GM19240 (cell line): ENCODE data around the gene OR1B1.
"Not testable (repeated sequence)": the region's sequence is repeated elsewhere in the genome, so short reads cannot be mapped to it uniquely, and the experiment has no call there.

ENCODE experiments used
- DNase-seq: peaks from one replicate; pipeline ENCODE4 v3.0.0; 2011; ENCODE audit warnings: low spot score; ENCODE audit not compliant: insufficient read length

Gene OR1B1

GRCh38 chr9:122657527-122657926 lies at the start of gene OR1B1:
Gene OR1B1 (minus strand): TSS chr9:122657627.
- no peak for DNase-seq

DNA sequence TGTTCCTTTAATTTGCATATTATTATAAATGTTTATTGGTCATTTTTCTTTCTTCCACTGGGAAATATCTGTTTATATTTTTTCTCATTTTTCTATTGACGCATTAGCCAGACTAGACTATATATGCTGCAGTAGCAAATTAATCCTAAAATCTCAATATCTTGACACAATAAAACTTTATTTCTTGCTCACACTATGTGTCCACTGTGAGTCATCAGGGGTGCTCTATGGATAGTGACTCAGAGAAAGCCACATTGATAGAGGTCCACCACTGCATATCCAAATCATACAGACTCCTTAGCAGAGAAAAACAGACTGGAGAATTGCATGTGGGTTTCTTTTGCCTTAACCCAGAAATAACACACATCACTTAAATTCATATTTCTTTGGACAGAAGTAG lies 38.3 kb upstream of the OR1B1 start:
- DNase-seq: no peak

GRCh38 chr9:122684851-122685250 lies 27.4 kb upstream of the OR1B1 start:
- DNase-seq: no peak

- no peak for DNase-seq
Measured at GRCh38 chr9:122672481-122672880, 15.1 kb upstream of the OR1B1 start.

- no peak for DNase-seq
Measured at GRCh38 chr9:122661416-122661815, 4.0 kb upstream of the OR1B1 start, which contains the start of gene OR1L1. Gene OR1L1 (plus strand): TSS chr9:122661716. CDS start chr9:122661716, 0 bp downstream.

GRCh38 chr9:122656378-122656777 lies 1.0 kb downstream of the OR1B1 start:
- DNase-seq: no peak

DNA sequence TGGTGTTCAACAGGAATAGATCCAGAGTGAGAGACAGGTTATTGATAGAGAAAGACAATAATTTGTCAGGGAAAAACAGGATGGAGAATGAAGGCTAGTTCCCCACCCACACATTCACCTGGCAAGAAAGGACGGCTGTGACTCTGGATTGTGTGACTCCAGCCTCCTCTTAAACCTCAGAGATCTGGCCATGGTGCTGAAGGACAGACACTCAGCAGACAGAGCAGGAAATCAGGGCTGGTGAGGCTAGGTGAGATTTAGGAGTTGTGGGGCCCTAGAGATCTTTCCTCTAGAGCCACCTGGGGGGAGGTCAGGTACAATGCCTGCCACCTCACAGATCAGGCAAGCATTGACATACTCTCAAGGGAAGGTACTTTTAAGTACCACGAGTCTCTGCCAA lies 15.2 kb downstream of the OR1B1 start:
- no peak for DNase-seq

- DNase-seq: no peak
Measured at GRCh38 chr9:122619996-122620395, 37.4 kb downstream of the OR1B1 start.

DNA sequence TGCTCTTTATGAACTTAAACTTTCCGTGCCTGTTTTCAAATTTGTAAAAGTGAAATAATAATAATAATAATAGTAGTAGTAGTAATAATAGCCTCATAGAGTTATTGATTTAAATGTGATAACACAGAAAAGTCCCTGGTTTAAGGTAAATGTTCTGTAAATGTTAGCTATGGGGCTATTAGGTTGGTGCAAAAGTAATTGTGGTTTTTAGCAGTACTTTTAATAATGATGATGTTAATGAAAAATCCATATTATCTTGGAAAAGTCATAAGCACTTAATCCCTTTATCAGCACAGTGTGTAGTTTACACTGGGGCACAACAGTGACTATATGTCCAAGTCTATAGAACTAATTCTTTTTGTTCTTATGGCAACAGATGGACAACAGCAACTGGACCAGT lies 43.1 kb downstream of the OR1B1 start, which contains the start of gene OR1Q1:
TSS of gene OR1Q1 (plus strand) at position 377 of the 400 bp plus-strand sequence. CDS start at position 377, 0 bp downstream.
- DNase-seq: no peak

- no peak for DNase-seq
Measured at GRCh38 chr9:122609804-122610203, 47.6 kb downstream of the OR1B1 start.

- no peak for DNase-seq
Measured at GRCh38 chr9:122606587-122606986, 50.8 kb downstream of the OR1B1 start.

DNA sequence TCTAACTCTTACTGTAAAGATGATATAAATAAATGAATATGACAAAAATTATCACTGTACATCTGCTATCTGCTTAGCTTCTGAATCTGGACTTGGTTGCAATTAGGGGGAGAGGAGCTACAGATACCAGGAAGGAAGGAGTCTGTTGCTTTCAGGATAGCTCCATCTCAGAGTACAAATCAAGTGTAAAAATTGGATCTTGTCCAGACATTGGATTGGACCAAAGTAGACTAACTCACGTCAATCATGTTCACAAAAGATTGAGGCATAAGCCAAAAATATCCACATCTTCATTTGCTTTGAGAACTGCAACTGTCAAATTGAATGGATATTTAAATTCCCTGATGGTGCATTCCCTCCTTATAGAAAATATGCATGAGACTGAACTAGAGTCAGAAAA lies 51.7 kb downstream of the OR1B1 start:
- DNase-seq: no peak

GRCh38 chr9:122583284-122583683 lies 74.1 kb downstream of the OR1B1 start, which contains the start of gene OR1L8:
Gene OR1L8 (minus strand): TSS chr9:122583384. CDS start chr9:122568477, 14,907 bp downstream.
- DNase-seq: not testable (repeated sequence)

DNA sequence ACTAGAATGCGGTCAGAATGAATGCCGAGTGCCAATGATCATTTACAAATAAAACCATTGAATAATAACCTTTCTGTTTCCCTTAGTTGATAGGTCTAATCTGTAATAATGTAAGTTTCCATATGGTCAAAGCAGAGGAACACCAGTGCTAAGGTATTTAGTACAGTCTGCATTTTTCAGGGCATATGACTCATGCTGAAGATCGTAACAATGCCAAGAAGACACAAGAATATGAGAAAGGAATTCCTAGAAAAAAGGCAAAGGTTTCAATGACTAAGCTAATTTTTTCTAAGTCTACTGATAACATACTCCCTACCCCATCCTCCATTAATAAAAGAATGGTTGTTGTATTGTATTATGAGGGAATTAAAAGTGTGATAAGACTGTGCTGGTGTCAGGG lies 77.1 kb downstream of the OR1B1 start:
- DNase-seq: no peak

DNA sequence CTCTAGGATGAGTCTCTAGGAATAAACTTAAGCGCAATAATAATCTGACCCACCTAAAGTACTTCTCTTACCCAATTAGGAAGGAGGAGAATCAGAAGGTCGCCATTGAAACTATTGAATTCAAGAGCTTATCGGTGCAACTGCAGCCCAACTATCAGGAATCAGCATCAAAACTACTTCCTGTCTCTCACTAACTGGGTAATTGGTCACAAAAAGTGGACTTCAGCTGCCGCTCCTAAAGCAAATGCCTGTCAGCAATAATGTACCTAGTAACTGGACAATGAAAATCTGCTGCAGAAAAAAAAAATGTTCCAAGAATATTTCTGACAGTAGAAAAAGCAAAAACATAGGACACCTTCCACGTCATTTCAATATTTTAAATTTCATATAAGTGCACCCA lies 77.6 kb downstream of the OR1B1 start:
- DNase-seq: no peak
